GM12873 (cell line): Measurements from ENCODE around the gene NOG.

Experiments used
- CTCF ChIP-seq: IDR thresholded peaks from 2 replicates; pipeline ENCODE4 v1.5.1; 2012; ENCODE audit warnings: low read depth, mild to moderate bottlenecking, moderate library complexity, low read length, control low read depth; ENCODE audit not compliant: insufficient read depth; ENCODE audit errors: missing control alignments

NOG gene

GRCh38 chr17:56603486-56604238 is 10.2 kb downstream of the NOG start:
- TF ChIP-seq CTCF = no peak

- TF ChIP-seq CTCF = no peak
Observed at GRCh38 chr17:56604691-56605290, 11.3 kb downstream of the NOG start.

GRCh38 chr17:56608944-56609343 is 15.4 kb downstream of the NOG start:
- no peak for TF ChIP-seq CTCF

- TF ChIP-seq CTCF = no peak
Observed at GRCh38 chr17:56610321-56610720, 16.8 kb downstream of the NOG start.

- no peak for TF ChIP-seq CTCF
Observed at GRCh38 chr17:56613131-56613530, 19.6 kb downstream of the NOG start.

- TF ChIP-seq CTCF = no peak
Observed at GRCh38 chr17:56614522-56614921, 21.0 kb downstream of the NOG start.

- TF ChIP-seq CTCF = no peak
Observed at GRCh38 chr17:56616239-56616638, 22.7 kb downstream of the NOG start.
